GM10847 (cell line): ENCODE measurements around the gene PDE6A.

ENCODE experiments used
- POLR2A ChIP-seq: IDR thresholded peaks from 2 replicates; pipeline ENCODE4 v1.6.1; 2011; ENCODE audit not compliant: insufficient read length; ENCODE audit errors: extremely low read depth

Gene PDE6A

DNA sequence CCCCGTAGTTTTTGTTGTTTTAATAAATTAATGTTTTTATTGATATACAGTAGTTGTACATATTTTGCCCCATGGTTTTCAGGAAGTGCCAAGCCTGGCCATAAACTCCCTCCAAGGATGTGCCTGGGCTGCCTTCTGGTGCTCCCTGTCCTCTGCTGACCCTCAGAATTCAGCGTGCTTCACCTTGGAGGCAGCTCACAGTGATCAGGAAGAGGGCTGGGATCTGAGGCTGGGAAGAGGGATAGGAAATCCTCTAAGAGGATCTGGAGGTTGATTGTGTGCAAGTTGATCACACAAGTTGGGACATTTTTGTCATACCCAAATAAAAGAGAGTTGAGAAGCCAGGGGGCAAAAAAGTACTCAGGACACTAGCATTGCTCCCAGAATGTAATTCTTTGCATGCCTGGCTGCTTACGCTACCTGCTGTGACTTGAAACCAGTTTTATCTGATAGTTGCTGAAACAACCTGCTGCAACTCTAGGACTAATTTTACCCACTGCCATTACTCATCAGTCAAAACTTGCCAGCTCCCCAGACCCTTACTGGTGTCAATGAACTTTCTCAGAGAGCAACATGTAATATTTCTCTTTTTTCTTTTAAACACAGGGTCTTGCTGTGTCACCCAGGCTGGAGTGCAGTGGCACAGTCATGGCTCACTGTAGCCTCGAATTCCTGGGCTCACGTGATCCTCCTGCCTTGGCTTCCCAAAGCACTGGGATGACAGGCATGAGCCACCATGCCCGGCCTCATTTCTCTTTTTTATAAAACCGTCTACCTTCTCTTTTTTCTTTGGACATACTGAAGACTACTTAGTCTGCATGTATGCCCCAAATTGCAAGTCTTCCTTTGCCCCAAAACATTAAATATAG, 29.0 kb downstream of the PDE6A start:
- TF ChIP-seq POLR2A = no peak

DNA sequence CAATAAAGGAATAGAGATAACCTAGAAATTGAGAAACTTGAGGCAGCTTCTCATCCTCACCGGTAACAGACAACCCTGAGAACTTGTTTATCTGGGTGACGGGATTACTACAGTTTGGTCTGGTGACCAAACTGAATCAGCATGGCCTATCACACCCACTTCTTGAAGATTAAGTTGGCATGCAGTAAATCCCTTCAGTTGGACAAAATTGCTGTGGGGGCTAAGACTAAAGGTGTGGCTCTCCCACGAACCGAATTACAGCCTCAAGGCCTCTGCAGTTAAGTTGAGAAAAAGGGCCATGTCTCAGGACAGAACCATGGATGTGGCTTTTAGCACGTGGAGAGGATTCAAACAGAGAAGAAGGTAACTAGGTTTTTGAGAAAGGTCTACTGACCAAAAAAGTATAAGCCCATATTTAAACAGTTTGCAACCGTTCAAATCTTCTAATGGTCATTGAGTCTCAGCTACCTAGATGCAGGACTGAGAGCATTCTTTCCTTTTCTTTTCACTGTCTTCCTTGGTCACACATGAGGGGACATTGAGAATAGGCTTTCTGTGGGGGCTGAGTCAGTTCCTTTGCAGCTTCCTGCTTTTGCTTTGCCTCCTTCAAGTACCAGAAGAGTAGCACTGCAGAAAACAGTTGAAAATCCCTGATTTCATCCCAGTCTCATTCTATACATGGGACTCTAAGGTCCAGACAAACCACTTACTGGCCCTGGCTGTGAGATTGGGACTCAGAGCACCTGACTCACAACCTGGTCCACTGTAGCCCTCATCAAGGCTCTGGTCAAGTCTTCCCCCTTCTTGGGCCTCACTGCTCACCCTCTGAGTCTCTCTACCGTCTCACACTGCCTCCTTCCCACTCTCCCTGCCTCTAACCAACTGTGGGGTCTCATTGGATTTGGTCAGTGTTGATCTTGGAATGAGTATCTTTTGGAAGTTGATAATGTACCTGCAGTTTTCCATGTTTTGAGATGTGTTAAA, 30.9 kb downstream of the PDE6A start:
- TF ChIP-seq POLR2A = no peak

DNA sequence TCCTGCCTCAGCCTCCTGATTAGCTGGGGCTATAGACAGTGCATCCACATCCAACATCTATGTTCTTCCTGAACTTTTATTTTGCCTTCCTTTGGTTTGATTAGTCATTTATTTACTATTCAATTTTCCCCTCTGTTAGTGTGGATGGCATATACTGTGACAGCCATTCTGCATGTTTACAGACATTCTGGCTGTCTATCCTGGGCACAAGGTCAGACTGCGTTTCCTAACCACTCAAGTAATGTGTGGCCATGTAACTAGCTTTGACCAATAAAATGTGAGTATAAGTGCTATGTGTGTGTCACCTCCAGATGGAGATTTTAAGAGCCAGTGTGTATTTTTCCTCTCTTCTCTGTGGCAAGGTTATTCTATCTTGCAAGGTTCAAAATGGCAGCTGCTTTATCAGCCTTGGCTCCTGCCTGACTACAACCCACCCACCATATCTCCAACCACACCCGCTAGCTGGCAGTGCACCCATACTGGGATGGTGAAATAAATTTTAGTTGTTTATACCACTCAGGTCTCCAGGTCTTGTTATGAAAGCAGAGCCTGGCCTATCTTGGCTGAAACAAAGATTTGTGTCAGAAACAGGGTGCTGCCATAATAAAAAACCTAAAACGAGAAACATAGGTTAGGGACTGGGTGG, 32.2 kb downstream of the PDE6A start:
- TF ChIP-seq POLR2A = no peak

DNA sequence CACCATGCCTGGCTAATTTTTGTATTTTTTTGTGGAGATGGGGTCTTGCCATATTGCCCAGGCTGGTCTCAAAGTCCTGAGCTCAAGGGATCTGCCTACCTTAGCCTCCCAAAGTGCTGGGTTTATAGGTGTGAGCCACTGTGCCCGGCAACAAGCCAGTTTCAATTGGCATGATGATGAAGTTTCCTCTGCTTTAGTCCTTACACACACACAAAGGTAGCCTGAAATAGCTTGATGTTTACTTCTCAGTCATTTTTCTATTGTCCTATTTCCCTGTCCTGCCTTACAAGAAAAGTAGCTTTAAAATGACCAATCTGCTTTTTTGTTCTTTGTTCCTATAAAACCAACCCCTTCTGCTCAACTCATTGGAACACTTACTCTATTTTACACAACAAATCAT, 33.6 kb downstream of the PDE6A start:
- no peak for TF ChIP-seq POLR2A

DNA sequence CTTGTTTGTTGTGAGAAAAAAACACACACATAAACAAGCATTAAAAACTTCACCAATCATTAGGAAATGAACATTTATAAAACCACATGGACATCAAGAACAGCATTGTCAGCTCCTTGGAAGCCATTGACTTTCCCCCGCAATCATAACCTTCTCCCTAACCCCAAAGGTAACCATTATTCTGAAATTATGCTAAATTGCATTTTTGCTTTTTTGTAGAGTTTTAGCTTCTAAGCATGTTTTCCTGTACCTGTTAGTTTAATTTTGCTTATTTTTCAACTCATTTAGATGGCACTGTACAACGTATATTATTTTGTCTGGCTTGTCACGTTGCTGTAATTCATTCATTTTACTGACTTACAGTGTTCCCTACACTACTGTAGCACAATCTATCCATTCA, 36.8 kb downstream of the PDE6A start:
- no peak for TF ChIP-seq POLR2A

DNA sequence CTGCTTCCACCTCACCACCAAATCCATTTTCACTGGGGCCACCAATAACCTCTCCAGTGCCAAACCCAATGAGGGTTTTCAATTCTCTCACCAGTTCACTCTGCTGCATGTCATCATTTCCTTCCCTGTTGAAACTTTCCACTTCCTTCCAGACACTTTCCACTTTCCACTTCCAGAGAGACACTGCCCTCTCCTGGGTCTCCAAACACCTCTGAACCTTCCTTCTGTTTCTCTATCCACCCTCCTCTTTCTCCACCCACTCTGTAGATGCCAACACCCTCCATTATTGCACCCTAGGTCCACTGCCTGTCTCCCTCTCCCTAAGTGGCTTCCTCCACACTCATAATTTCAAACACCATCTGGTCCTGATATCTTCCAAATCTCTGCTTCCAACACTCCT, 39.6 kb downstream of the PDE6A start:
- TF ChIP-seq POLR2A = no peak

DNA sequence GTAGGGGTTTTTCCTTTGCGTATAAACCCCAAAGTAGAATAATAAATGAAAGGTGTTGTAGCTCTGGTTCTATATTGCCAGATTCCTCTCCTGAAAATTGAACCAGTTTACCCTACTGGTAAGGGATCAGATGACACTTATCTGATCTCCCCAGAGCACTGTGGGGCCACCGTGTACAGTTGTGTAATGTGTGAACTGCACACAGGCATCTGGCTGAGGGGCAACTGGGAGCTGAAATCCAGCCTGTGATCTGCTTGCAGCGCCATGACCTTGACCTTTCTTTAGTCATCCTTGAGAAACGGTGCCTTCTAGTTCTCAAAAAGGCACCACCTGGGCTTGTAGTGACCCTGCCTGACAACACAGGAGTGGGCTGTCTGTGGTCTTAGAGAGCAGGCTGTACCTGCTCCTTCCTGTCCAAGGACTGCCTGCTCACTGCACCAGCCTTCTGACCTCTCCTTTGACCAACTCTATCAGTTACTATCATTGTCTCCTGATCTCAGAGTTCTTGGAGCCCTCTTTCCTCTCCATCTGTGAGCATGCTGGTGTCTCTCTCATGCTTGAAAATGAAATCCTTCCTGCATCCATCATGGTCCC, 40.2 kb downstream of the PDE6A start:
- no peak for TF ChIP-seq POLR2A

DNA sequence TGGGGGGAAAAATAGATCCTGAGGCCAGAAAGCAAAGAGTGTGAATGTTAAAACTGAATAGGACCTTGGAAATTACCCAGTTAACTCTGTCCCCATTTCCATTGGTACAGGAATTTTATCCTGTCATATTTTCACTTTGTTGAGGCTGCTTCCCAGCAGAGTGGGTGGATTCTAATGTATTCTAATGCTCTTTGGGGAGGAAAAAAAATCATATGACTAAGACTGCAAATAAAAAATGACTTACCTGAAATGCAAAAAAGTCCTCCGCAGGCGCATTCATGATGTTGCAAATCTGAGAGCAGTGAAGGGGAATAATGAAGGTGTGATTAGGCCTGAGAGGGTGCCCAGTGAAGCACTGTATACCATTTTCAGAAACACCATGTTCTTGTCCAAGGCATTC, 41.2 kb downstream of the PDE6A start:
- TF ChIP-seq POLR2A = no peak

DNA sequence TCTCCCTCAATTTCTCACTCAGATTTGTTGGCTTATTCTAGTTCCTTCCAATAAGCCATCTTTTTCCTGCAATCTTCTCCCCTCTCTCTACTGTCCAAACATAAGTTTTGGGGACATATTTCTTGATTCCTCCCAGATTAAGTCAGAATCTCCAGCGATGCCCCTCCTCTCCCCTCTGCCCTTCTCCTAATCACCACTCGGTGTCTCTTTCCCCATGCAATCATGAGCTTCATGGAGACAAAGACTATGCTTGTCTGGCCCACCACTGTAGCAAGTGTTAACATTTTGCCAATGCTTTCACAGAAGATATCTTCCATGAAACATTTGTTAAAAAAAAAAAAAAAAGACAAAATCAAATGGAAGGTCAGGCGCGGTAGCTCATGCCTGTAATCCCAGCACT, 42.4 kb downstream of the PDE6A start:
- TF ChIP-seq POLR2A = no peak

DNA sequence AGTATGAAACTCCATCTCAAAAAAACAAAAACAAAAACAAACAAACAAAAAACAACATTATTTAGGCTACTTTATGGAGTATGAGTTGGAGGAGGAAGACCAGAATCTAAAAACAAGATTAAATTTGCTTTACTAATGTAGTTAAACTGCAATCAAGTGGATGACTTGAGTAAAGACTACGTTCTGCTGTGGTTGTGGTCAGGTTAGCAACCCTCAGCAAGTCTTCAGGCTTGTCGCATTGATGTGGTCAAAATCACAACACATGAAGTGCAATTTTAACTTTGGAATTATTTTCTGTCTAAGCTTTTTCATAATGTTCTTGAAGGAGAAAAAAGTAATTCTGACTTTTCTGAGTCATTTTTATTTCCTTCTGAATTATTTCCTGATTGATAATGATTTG, 43.1 kb downstream of the PDE6A start:
- no peak for TF ChIP-seq POLR2A

DNA sequence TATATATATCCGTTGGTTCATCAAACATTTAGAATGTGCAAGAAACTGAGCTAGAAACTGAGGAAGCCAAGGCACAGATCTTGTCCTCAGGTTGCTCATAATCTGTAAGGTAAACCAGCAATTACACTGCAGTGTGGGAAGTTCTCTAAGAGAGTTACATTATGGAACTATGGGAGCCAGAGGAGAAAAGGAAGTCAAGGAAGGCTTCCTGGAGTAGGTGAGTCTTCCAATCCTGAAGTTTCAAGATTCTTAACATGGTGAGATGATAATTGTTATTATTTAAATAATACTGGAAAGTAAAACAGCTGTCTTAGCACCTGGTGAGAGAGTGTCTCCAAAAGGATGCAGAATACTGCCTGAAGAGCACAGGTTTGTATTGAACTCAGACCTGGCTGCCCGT, 44.2 kb downstream of the PDE6A start:
- no peak for TF ChIP-seq POLR2A

DNA sequence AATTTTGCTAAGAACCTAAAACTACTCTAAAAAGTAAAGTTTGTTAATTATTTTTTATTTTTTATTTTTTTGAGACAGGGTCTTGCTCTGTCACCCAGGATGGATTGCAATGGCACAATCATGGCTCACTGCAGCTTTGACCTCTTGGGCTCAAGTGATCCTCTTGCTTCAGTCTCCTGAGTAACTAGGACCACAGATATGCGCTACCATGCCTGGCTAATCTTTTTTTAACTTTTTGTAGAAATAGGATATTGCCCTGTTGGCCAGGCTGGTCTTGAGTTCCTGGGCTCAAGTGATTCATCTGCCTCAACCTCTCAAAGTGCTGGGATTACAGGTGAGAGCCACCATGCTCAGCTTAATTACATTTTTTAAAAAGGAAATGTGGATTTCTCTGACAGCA, 45.8 kb downstream of the PDE6A start:
- no peak for TF ChIP-seq POLR2A

DNA sequence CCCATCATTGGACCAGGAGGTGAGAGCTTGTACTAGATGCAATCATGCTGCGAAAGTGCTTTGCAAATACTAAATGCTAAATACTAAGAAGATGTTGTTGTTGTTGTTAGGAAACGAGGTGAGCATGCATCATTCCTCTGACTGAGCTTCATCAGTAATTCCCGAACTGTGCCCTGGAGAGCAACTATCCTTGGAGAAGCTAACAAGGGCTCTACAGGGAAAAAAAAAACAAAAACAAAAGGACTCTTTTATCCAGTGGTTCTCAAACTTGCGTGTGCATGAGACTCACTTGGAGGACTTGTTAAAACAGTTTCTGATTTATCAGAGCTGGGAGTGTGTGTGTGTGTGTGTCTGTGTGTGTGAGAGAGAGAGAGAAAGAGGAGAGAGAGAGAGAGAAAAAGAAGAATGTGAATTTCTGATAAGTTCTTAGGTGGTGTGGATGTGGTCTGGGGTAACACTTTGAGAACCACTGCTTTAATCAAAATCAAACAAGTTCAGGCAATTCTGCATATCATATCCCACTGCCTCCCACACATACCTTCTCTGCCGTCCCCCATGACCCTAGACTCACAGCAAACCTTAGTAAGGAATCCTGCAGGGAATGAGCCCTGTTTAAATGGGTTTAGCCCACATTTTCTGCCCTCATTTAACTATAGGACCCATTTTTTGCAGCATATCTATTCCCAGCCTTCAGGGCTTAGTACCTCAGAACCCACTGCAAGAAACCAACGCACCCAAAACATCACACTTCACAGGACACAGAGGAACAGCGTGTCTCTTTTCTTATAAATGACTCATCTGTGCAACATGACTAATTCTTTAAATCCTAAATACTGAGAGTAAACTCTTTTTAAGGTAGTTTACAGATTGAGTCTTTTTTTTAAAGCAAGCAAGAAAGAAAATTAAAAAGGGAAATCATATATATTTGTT, 48.9 kb downstream of the PDE6A start:
- no peak for TF ChIP-seq POLR2A

DNA sequence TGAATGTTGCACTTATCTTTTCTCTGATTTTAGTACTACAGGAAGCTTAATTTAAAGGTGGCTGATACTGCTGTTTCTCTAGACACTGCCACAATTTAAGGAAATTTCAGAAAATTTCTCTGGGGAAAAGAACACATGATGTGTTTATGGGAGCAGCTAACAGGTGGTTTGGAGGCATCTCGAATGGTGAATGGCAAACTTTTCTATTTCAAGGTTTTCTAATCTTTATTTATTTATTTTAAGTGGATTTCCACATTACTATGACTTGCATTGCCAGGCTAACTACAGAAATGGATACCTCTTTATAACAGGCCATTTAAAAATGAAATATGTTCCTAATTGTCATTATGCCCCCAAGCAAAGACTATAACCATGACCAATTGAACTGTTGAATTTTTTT, 50.4 kb downstream of the PDE6A start:
- no peak for TF ChIP-seq POLR2A
